K562 (cell line): Measurements from ENCODE around the gene ZNF335. TPM values are rescaled to one million over a fixed set of nuclear protein-coding genes. Genes with fewer than 3 reads are reported as not detected.
A peak's percentile ranks its signal among the peaks of the same experiment; 100 is the strongest.

Experiments
- ATAC-seq: fragments of 200-7000 bp; cut with Tn5 transposase; 3 replicates; pipeline ENCODE4 v1.9.1; 2020; ENCODE audit warnings: moderate library complexity
- BruUV-seq: library from RNA; stranded (reverse); fragments of 400-500 nt; replicated peaks from 2 replicates; lab custom pipeline; 2021; lab: Mats Ljungman, UMichigan
- CTCF ChIA-PET: fragments of 300-600 bp; formaldehyde crosslinking; extraction: SDS; loops from one replicate; lab custom pipeline; 2021; ENCODE audit warnings: low intra/inter-chr PET ratio; lab: Yijun Ruan, JAX
- POLR2A ChIA-PET: fragments of 300-600, 350-650 bp; sonication (Branson Sonifier 250); formaldehyde crosslinking; extraction: SDS; loops from one replicate; lab custom pipeline; 2021; ENCODE audit warnings: antibody characterized with exemption, inconsistent platforms; lab: Yijun Ruan, JAX
- DNase-seq, 4 experiments: peaks; one replicate each; pipeline versions ENCODE4 v3.0.0 to v3.0.0-alpha.2; 2011 to 2018; ENCODE audit warnings: low spot score in 3 of 4, mixed read lengths in 3 of 4; ENCODE audit errors: extremely low read depth in 1 of 4
- FAIRE-seq: peaks from 2 replicates; lab custom pipeline; 2011; peaks lifted over from hg19 to GRCh38; lab: Jason Lieb, UNC
- H2AFZ ChIP-seq: 2 replicates; pipeline ENCODE4 v1.6.0; 2011; ENCODE audit warnings: low read depth, low read length, control low read depth, inconsistent platforms
- H3K27ac ChIP-seq: fragments of 200-600 bp; 3 replicates; pipeline ENCODE4 v1.8.0; 2011; ENCODE audit warnings: low read depth, mild to moderate bottlenecking, control low read depth, inconsistent platforms, low read length, moderate library complexity, mixed read lengths; ENCODE audit errors: extremely low read depth
- H3K27me3 ChIP-seq, 2 experiments: fragments of 300-600 bp in 1 of 2; 2 replicates in 1 of 2; 3 replicates in 1 of 2; pipeline versions ENCODE4 v1.6.0 to v1.8.0; 2011; ENCODE audit warnings: inconsistent platforms in 2 of 2, low read length in 2 of 2, mild to moderate bottlenecking in 1 of 2, mixed read lengths in 1 of 2, moderate library complexity in 1 of 2; ENCODE audit not compliant: control insufficient read depth in 2 of 2, insufficient read depth in 2 of 2
- H3K36me3 ChIP-seq: fragments of 300-600 bp; 3 replicates; pipeline ENCODE4 v1.8.0; 2011; ENCODE audit warnings: mild to moderate bottlenecking, low read length, inconsistent platforms; ENCODE audit not compliant: control insufficient read depth, insufficient read depth
- H3K4me1 ChIP-seq, 2 experiments: fragments of 200-600 bp in 1 of 2; replicated peaks in 1 of 2; 2 replicates in 1 of 2; 3 replicates in 1 of 2; pipeline versions ENCODE4 v1.5.1 to v1.8.0; 2011; ENCODE audit warnings: inconsistent platforms in 2 of 2, low read length in 2 of 2, mild to moderate bottlenecking in 1 of 2, mixed read lengths in 1 of 2, moderate library complexity in 1 of 2; ENCODE audit not compliant: control insufficient read depth in 2 of 2, insufficient read depth in 2 of 2
- H3K4me2 ChIP-seq: 2 replicates; pipeline ENCODE4 v1.6.1; 2011; ENCODE audit warnings: low read length, control low read depth, inconsistent platforms, mixed read lengths; ENCODE audit not compliant: insufficient read depth
- H3K4me3 ChIP-seq: fragments of 200-600 bp; sonication (generic), shearing (Covaris generic); 2 replicates; pipeline ENCODE4 v1.5.1; 2016; ENCODE audit warnings: control low read depth, inconsistent platforms
- H3K79me2 ChIP-seq: fragments of 200-600 bp; 3 replicates; pipeline ENCODE4 v1.8.0; 2011; ENCODE audit warnings: low read length, inconsistent platforms; ENCODE audit not compliant: control insufficient read depth, insufficient read depth
- H3K9ac ChIP-seq, 2 experiments: 2 replicates each; pipeline versions ENCODE4 v1.6.0 to v1.6.1; 2011; ENCODE audit warnings: low read depth in 2 of 2, low read length in 2 of 2, control low read depth in 1 of 2, inconsistent platforms in 1 of 2, mild to moderate bottlenecking in 1 of 2, mixed read lengths in 1 of 2; ENCODE audit not compliant: insufficient read depth in 1 of 2
- H3K9me1 ChIP-seq: one replicate; pipeline ENCODE4 v1.6.0; 2011; ENCODE audit warnings: inconsistent platforms, mild to moderate bottlenecking, low read length, moderate library complexity; ENCODE audit not compliant: control insufficient read depth, insufficient read depth
- H3K9me3 ChIP-seq: replicated peaks from 2 replicates; pipeline ENCODE4 v1.5.1; 2011; ENCODE audit warnings: low read depth, low read length, inconsistent platforms; ENCODE audit not compliant: control insufficient read depth, insufficient read depth
- H4K20me1 ChIP-seq: replicated peaks from 2 replicates; pipeline ENCODE4 v1.6.1; 2011; ENCODE audit warnings: low read length, inconsistent platforms, mixed read lengths; ENCODE audit not compliant: control insufficient read depth, insufficient read depth
- BCL6 ChIP-seq: fragments of 250-450 bp; sonication (Bioruptor Pico); IDR thresholded peaks from 2 replicates; pipeline ENCODE4 v1.4.0; 2020
- GABPB1 ChIP-seq: sonication (generic); formaldehyde crosslinking; IDR thresholded peaks from 2 replicates; pipeline ENCODE4 v1.8.0; 2022; ENCODE audit warnings: mild to moderate bottlenecking, missing genetic modification reagents
- HDAC2 ChIP-seq: fragments of 450-650 bp; IDR thresholded peaks from 2 replicates; pipeline ENCODE4 v1.6.1; 2016; ENCODE audit warnings: mild to moderate bottlenecking
- NBN ChIP-seq: fragments of 450-650 bp; IDR thresholded peaks from 2 replicates; pipeline ENCODE4 v1.6.1; 2016; ENCODE audit warnings: low read depth, mild to moderate bottlenecking
- NCOA1 ChIP-seq: fragments of 450-650 bp; IDR thresholded peaks from 2 replicates; pipeline ENCODE4 v1.6.1; 2016; ENCODE audit warnings: low read depth
- PHB ChIP-seq: fragments of 250-450 bp; sonication (Bioruptor Pico); IDR thresholded peaks from 2 replicates; pipeline ENCODE4 v1.5.0; 2021
- PRDM10 ChIP-seq: fragments of 450-650 bp; IDR thresholded peaks from 2 replicates; pipeline ENCODE4 v1.6.1; 2018; ENCODE audit not compliant: partially characterized antibody
- SIX5 ChIP-seq, 2 experiments: IDR thresholded peaks; 2 replicates each; pipeline ENCODE4 v1.6.1; 2011; ENCODE audit warnings: low read length in 2 of 2, borderline replicate concordance in 1 of 2, low read depth in 1 of 2, mild to moderate bottlenecking in 1 of 2, moderate library complexity in 1 of 2; ENCODE audit not compliant: insufficient read depth in 1 of 2
- SPI1 ChIP-seq: IDR thresholded peaks from 2 replicates; pipeline ENCODE4 v1.6.1; 2011; ENCODE audit warnings: low read depth, low read length, control low read depth, borderline replicate concordance
- TRIM28 ChIP-seq: fragments of 450-650 bp; IDR thresholded peaks from 2 replicates; pipeline ENCODE4 v1.6.1; 2017
- ZBTB26 ChIP-seq: fragments of 450-650 bp; formaldehyde crosslinking; IDR thresholded peaks from 2 replicates; pipeline ENCODE4 v1.4.0; 2022; ENCODE audit warnings: missing genetic modification characterization
- ZNF507 ChIP-seq: conservative IDR thresholded peaks from 2 replicates; pipeline ENCODE4 v1.6.1; 2017; ENCODE audit warnings: missing genetic modification characterization, missing compliant biosample characterization
- ZNF589 ChIP-seq: fragments of 200-800 bp; sonication (Bioruptor generic); IDR thresholded peaks from 2 replicates; pipeline ENCODE4 v1.6.1; 2016; ENCODE audit warnings: low read depth, missing genetic modification characterization, missing compliant biosample characterization
- ZNF76 ChIP-seq: fragments of 250-450 bp; sonication (Bioruptor Pico); IDR thresholded peaks from 2 replicates; pipeline ENCODE4 v1.4.0; 2020; ENCODE audit warnings: mild to moderate bottlenecking, moderate library complexity, borderline replicate concordance
- WGBS: fragments of 100-300 bp; shearing (Covaris generic); methylation state at CpG from one replicate; pipeline ENCODE4 v1.1.6; 2016; ENCODE audit warnings: low coverage, mixed read lengths; ENCODE audit not compliant: insufficient coverage; ENCODE audit errors: missing lambda C conversion rate; 5-methylcytosine and 5-hydroxymethylcytosine counted together
- in situ Hi-C: fragments of 300-500 bp; cut with MboI; formaldehyde crosslinking; loops from 4 replicates; pipeline ENCODE4 v1.15.0; 2018; ENCODE audit warnings: inconsistent platforms, mixed read lengths
- intact Hi-C: fragments of 100-400 bp; cut with micrococcal nuclease; formaldehyde crosslinking; loops from 2 replicates; pipeline ENCODE4 v1.14.2; 2022
- polyA plus RNA-seq, 8 experiments: library from polyadenylated mRNA; depleted of rRNA in 4 of 8; stranded (reverse) in 5 of 8; unstranded in 3 of 8; fragments of >200 nt; fragmentation: Nextera tagmentation in 2 of 8; fragmentation: Illumina TruSeq in 1 of 8; extraction: Ambion mirVana in 2 of 8; extraction: Trizol in 1 of 8; gene quantifications; 2 replicates each; pipeline versions ENCODE4 v1.2.1 to v1.2.3, GENCODE V29; 2011 to 2014; ENCODE audit warnings: inconsistent platforms in 1 of 8, missing spikeins in 1 of 8
- total RNA-seq, 7 experiments: library from RNA; depleted of rRNA in 6 of 7; stranded (reverse); fragments of >200 nt in 6 of 7; fragmentation: Illumina TruSeq in 2 of 7; extraction: Trizol in 2 of 7; gene quantifications; 2 replicates each; pipeline versions ENCODE4 v1.2.1 to v1.2.3, GENCODE V29; 2011 to 2021; ENCODE audit warnings: low replicate concordance in 1 of 7
- TF ChIP-seq, protein P1 (sequence below): fragments of 450-650 bp; formaldehyde crosslinking; conservative IDR thresholded peaks from 2 replicates; pipeline ENCODE4 v1.4.0; 2022; ENCODE audit warnings: mild to moderate bottlenecking, missing genetic modification characterization

Gene ZNF335
- total and polyA plus RNA-seq, 9 of the 15 experiments (the other 6 are each of a cell fraction or from before 2014, with no cell fraction given) = 0.39 to 16.0 (median 7.6) TPM

- H3K4me1 ChIP-seq = peaks cover 14 to 32% of the 10 kb centered on the region in 2 experiments
These were observed 46.6 kb upstream of the ZNF335 start for GRCh38 chr20:46018611-46019010.

More at GRCh38 chr20:46018611-46019010, 46.6 kb upstream of the ZNF335 start:
- in situ Hi-C loops = no loop called here
- Histone ChIP-seq H3K4me3 (no peak overlapping the region), H3K4me2 (no peak overlapping the region), H3K9me3 (no peaks in the 10 kb centered on the region), H3K9ac (no peak overlapping the region), H4K20me1 (no peaks in the 10 kb centered on the region)
- POLR2A ChIA-PET = interaction anchor here (0.5 to 0.6 kb wide), 2 partner anchors 54 to 239 kb away, joined by 3 to 4 read pairs; no protein-coding TSS in a partner anchor
- FAIRE-seq = no peak
- 16% methylated on average over 6 of the region's 6 CpGs for WGBS
- no peak for DNase-seq
- TF ChIP-seq NBN = no peak
- no peak for TF ChIP-seq ZBTB26 (CRISPR knock-in tag)
- TF ChIP-seq ZNF507 (tag) = no peak
- no peak for TF ChIP-seq PRDM10
- no peak for TF ChIP-seq ZNF76 (CRISPR knock-in tag)
- TF ChIP-seq, protein P1, sequence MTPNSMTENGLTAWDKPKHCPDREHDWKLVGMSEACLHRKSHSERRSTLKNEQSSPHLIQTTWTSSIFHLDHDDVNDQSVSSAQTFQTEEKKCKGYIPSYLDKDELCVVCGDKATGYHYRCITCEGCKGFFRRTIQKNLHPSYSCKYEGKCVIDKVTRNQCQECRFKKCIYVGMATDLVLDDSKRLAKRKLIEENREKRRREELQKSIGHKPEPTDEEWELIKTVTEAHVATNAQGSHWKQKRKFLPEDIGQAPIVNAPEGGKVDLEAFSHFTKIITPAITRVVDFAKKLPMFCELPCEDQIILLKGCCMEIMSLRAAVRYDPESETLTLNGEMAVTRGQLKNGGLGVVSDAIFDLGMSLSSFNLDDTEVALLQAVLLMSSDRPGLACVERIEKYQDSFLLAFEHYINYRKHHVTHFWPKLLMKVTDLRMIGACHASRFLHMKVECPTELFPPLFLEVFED (CRISPR knock-in tag) = no peak
- TF ChIP-seq TRIM28 = no peak
- TF ChIP-seq SPI1 = no peak
- no peak for TF ChIP-seq ZNF589 (CRISPR knock-in tag)
- TF ChIP-seq NCOA1 = no peak
- TF ChIP-seq PHB (CRISPR knock-in tag) = no peak
- no peak for TF ChIP-seq BCL6 (CRISPR knock-in tag)
- TF ChIP-seq SIX5 (IDR thresholded peaks at IDR 0.05; ENCODE audit: borderline replicate concordance in 1 of 2, insufficient read depth in 1 of 2, low read depth in 1 of 2, low read length in 2 of 2) = no peak
- TF ChIP-seq GABPB1 (CRISPR knock-in tag) = no peak
- TF ChIP-seq HDAC2 = no peak
- TF ChIP-seq, all 486 proteins: peak for 0
- CTCF ChIA-PET = interaction anchor here (0.6 kb wide), 1 partner anchor 156 kb away, joined by 3 read pairs; no protein-coding TSS in a partner anchor
- intact Hi-C loops = no loop called here
- 0 out of 5 replicates have a peak, but pooled peaks cover 0 to 2% of the 10 kb centered on the region in 2 experiments for H3K27me3 ChIP-seq
- ATAC-seq = no peak
- no TSS peak for BruUV-seq
- H3K36me3 ChIP-seq = no peaks in the 10 kb centered on the region
- H3K27ac ChIP-seq = no peak overlapping the region
- no peaks in the 10 kb centered on the region for H3K79me2 ChIP-seq
- 0 out of 2 replicates have a peak overlapping the region, but pooled peaks have one; percentile 14 for H2AFZ ChIP-seq
- no peaks in the 10 kb centered on the region for H3K9me1 ChIP-seq
